Neural cell (in vitro differentiated cells): ENCODE data around the gene C16orf90. TPM values are rescaled to one million over a fixed set of nuclear protein-coding genes. Genes with fewer than 3 reads are reported as not detected.

Experiments
- H2AFZ ChIP-seq: fragments of 200-600, 300-800 bp; sonication (generic), shearing (Covaris generic); 2 replicates; pipeline ENCODE4 v1.6.0; 2014; ENCODE audit warnings: low read depth, mild to moderate bottlenecking, antibody characterized with exemption, low read length, moderate library complexity
- H3F3A ChIP-seq: fragments of 200-600 bp; shearing (Covaris generic); 2 replicates; pipeline ENCODE4 v1.6.1; 2016; ENCODE audit warnings: mild to moderate bottlenecking, moderate library complexity, mixed read lengths, antibody characterized with exemption, low read length; ENCODE audit not compliant: insufficient read depth, poor library complexity, severe bottlenecking
- H3K27ac ChIP-seq: fragments of 200-600, 300-800 bp; sonication (generic), shearing (Covaris generic); 2 replicates; pipeline ENCODE4 v1.5.1; 2014; ENCODE audit warnings: mild to moderate bottlenecking, low read length, moderate library complexity
- H3K27me3 ChIP-seq: fragments of 300-800, 200-600 bp; sonication (generic), shearing (Covaris generic); 2 replicates; pipeline ENCODE4 v1.6.0; 2014; ENCODE audit warnings: mild to moderate bottlenecking, low read depth, low read length, moderate library complexity; ENCODE audit not compliant: insufficient read depth
- H3K36me3 ChIP-seq: fragments of 300-800, 200-600 bp; sonication (generic), shearing (Covaris generic); 2 replicates; pipeline ENCODE4 v1.5.1; 2014; ENCODE audit warnings: mild to moderate bottlenecking, antibody characterized with exemption, low read length, moderate library complexity; ENCODE audit not compliant: insufficient read depth
- H3K4me2 ChIP-seq: fragments of 300-800, 200-600 bp; sonication (generic), shearing (Covaris generic); 2 replicates; pipeline ENCODE4 v1.6.0; 2014; ENCODE audit warnings: mild to moderate bottlenecking, low read length
- H3K4me3 ChIP-seq: fragments of 300-800, 200-600 bp; sonication (generic), shearing (Covaris generic); 2 replicates; pipeline ENCODE4 v1.5.1; 2014; ENCODE audit warnings: mild to moderate bottlenecking, low read length, moderate library complexity
- H3K79me2 ChIP-seq: fragments of 200-600 bp; shearing (Covaris generic); replicated peaks from 2 replicates; pipeline ENCODE4 v1.6.0; 2014; ENCODE audit warnings: mild to moderate bottlenecking, low read length, moderate library complexity; ENCODE audit not compliant: insufficient read depth
- H3K9ac ChIP-seq: fragments of 300-800, 200-600 bp; sonication (generic), shearing (Covaris generic); 2 replicates; pipeline ENCODE4 v1.6.1; 2016; ENCODE audit warnings: mild to moderate bottlenecking, low read length, mixed read lengths
- H3K9me2 ChIP-seq: fragments of 200-600 bp; shearing (Covaris generic); 2 replicates; pipeline ENCODE4 v1.6.1; 2016; ENCODE audit warnings: mild to moderate bottlenecking, low read length, mixed read lengths; ENCODE audit not compliant: insufficient read depth
- H3K9me3 ChIP-seq: fragments of 200-600, 300-800 bp; sonication (generic), shearing (Covaris generic); 2 replicates; pipeline ENCODE4 v1.6.1; 2016; ENCODE audit warnings: mild to moderate bottlenecking, mixed run types, low read length, moderate library complexity, mixed read lengths
- H4K20me1 ChIP-seq: fragments of 200-600 bp; shearing (Covaris generic); 2 replicates; pipeline ENCODE4 v1.6.1; 2016; ENCODE audit warnings: mild to moderate bottlenecking, mixed run types; ENCODE audit not compliant: insufficient read depth
- CTCF ChIP-seq: fragments of 450-650 bp; IDR thresholded peaks from 2 replicates; pipeline ENCODE4 v1.5.1; 2014; ENCODE audit warnings: antibody characterized with exemption, mild to moderate bottlenecking, moderate library complexity; ENCODE audit not compliant: poor library complexity, severe bottlenecking
- EP300 ChIP-seq: fragments of 450-650 bp; conservative IDR thresholded peaks from 2 replicates; pipeline ENCODE4 v1.6.1; 2014; ENCODE audit warnings: antibody characterized with exemption, mild to moderate bottlenecking, moderate library complexity; ENCODE audit not compliant: poor library complexity, severe bottlenecking
- EZH2 ChIP-seq: fragments of 200-600, 300-800 bp; shearing (Covaris generic), sonication (generic); IDR thresholded peaks from 2 replicates; pipeline ENCODE4 v1.6.1; 2014; ENCODE audit warnings: antibody characterized with exemption, low read length, borderline replicate concordance, mild to moderate bottlenecking; ENCODE audit not compliant: insufficient read depth, poor library complexity, severe bottlenecking
- MXI1 ChIP-seq: fragments of 450-650 bp; conservative IDR thresholded peaks from 2 replicates; pipeline ENCODE4 v1.6.1; 2014; ENCODE audit warnings: antibody characterized with exemption, mild to moderate bottlenecking; ENCODE audit not compliant: poor library complexity, severe bottlenecking
- POLR2AphosphoS5 ChIP-seq: IDR thresholded peaks from 2 replicates; pipeline ENCODE4 v1.6.1; 2012
- RAD21 ChIP-seq: fragments of 450-650 bp; conservative IDR thresholded peaks from 2 replicates; pipeline ENCODE4 v1.6.1; 2014; ENCODE audit warnings: antibody characterized with exemption, mild to moderate bottlenecking, moderate library complexity
- REST ChIP-seq: IDR thresholded peaks from 2 replicates; pipeline ENCODE4 v1.6.1; 2012; ENCODE audit warnings: borderline replicate concordance
- SMC3 ChIP-seq: fragments of 450-650 bp; conservative IDR thresholded peaks from 2 replicates; pipeline ENCODE4 v1.6.1; 2014; ENCODE audit warnings: antibody characterized with exemption, mild to moderate bottlenecking, moderate library complexity; ENCODE audit not compliant: poor library complexity
- TAF1 ChIP-seq: IDR thresholded peaks from 2 replicates; pipeline ENCODE4 v1.6.1; 2012; ENCODE audit warnings: low read depth
- polyA plus RNA-seq: library from polyadenylated mRNA; depleted of rRNA; stranded (reverse); fragments of >200 nt; gene quantifications from 2 replicates; pipeline ENCODE4 v1.2.3, GENCODE V29; 2014

Gene C16orf90
- polyA plus RNA-seq, 1 donor from 2014 or later = not detected

GRCh38 chr16:3541527-3542155, 46.4 kb upstream of the C16orf90 start:
- Histone ChIP-seq H3K9ac (no peak overlapping the region), H2AFZ (no peak overlapping the region), H4K20me1 (no peaks in the 10 kb centered on the region), H3K36me3 (no peaks in the 10 kb centered on the region), H3K4me3 (no peak overlapping the region), H3K27me3 (no peaks in the 10 kb centered on the region), H3K27ac (no peak overlapping the region), H3F3A (no peaks in the 10 kb centered on the region), H3K9me3 (no peaks in the 10 kb centered on the region), H3K9me2 (no peaks in the 10 kb centered on the region), H3K4me2 (no peak overlapping the region), H3K79me2 (no peaks in the 10 kb centered on the region)
- no peak for TF ChIP-seq CTCF
- no peak for TF ChIP-seq RAD21
- no peak for TF ChIP-seq EZH2
- TF ChIP-seq EP300 = no peak
- no peak for TF ChIP-seq TAF1
- TF ChIP-seq REST = no peak

- Histone ChIP-seq H3K9me2 (no peaks in the 10 kb centered on the region), H4K20me1 (no peaks in the 10 kb centered on the region), H2AFZ (no peak overlapping the region), H3K36me3 (no peaks in the 10 kb centered on the region), H3F3A (no peaks in the 10 kb centered on the region), H3K9me3 (no peaks in the 10 kb centered on the region), H3K79me2 (no peaks in the 10 kb centered on the region), H3K27ac (no peak overlapping the region), H3K4me2 (no peak overlapping the region), H3K9ac (no peak overlapping the region), H3K4me3 (no peak overlapping the region), H3K27me3 (no peaks in the 10 kb centered on the region)
- no peak for TF ChIP-seq RAD21
- TF ChIP-seq MXI1 = no peak
- TF ChIP-seq EZH2 = no peak
- no peak for TF ChIP-seq POLR2AphosphoS5
- no peak for TF ChIP-seq CTCF
- TF ChIP-seq EP300 = no peak
- no peak for TF ChIP-seq REST
- no peak for TF ChIP-seq TAF1
- no peak for TF ChIP-seq SMC3
Measured at GRCh38 chr16:3538222-3538621, 42.9 kb upstream of the C16orf90 start.
